GM18526 (cell line): ENCODE data around the gene RFTN1.

Source experiments
- POLR2A ChIP-seq: IDR thresholded peaks from 3 replicates; pipeline ENCODE4 v1.6.1; 2011; ENCODE audit not compliant: insufficient read length; ENCODE audit errors: extremely low read depth

The RFTN1 gene

DNA sequence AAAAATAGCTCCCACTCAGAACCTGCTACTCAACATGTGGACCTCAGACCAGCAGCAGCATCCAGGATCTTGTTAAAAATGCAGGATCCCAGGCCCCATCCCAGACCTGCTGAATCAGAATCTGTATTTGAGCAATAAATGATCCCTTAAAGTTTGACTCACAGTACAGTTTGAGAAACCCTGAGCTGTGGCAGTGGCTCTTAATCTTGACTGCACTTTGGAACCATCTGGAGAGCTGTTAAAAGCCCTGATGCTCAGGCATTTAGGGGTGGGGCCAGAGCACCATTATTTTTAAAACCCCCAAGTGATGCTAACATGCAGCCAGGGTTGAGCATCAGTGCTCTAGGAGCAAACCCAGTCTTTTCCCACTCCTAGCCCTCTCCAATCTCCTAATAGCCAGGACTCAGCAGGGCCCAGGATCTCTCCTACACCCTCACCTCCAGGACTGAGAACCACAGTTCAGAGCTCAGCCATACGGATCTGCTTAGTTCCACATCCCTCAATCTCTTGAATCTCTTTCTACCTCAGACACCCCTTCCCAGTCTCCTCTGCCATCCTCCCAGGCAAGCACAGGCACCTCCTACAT is 10.2 kb downstream of the RFTN1 start:
- TF ChIP-seq POLR2A, result no peak

DNA sequence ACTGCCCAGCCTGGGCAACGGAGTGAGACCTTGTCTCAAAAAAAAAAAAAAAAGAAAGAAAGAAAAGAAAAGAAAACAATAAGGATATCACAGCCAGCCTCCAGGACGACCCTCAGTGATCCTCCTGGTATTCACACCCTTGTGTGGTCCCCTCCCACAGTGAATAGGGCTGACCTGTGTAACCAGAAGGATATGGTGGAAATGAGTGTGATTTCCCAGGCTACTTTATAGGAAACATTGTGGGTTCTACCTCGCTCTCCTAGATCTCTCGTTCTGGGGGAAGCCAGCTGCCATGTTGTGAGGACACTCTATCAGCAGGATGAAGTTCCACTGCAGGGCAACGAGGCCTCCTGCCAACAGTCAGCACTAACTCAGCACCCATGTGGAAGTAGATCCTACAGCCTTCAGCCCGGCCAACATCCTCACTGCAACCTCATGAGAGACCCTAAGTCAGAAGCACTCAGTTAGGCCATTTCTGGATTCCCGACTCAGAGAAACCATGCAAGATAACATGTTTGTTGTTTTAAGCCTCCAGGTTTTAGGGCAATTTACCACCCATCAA is 11.1 kb downstream of the RFTN1 start:
- TF ChIP-seq POLR2A, result no peak

DNA sequence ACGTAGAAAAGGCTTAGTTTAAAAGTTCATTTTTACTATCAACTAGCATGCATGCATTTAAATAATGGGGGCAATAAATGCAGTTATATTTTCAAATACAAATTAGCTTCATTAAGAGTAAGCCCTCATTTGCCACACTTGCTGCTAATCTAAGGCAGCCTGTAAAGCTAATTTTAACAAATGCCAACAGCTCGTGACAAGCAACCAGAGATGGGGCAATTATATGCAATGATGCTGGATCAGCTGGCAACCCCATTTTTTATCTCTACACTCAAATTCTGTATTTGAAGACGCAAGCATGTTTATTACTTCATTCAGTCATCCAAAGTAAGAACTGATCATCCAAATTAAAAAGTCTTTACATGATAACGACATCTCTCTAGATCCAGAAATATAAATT is 12.1 kb downstream of the RFTN1 start:
- no peak for TF ChIP-seq POLR2A

DNA sequence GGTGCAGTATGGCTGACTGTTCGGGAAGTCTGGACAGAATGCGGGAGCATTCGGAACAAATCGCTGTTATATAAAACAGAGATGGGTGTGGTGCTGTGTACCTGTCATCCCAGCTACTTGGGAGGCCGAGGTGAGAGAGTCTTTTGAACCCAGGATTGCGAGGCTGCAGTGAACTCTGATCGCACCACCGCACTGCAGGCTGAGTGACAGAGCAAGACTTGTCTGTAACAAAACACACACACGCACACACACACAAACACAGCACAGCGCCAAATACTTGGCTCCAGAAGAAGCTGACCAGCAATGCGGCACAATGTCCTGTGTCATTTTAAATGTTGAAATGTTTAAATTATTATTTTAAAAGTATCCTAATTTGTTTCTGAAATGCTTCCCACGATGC is 12.6 kb downstream of the RFTN1 start:
- no peak for TF ChIP-seq POLR2A

DNA sequence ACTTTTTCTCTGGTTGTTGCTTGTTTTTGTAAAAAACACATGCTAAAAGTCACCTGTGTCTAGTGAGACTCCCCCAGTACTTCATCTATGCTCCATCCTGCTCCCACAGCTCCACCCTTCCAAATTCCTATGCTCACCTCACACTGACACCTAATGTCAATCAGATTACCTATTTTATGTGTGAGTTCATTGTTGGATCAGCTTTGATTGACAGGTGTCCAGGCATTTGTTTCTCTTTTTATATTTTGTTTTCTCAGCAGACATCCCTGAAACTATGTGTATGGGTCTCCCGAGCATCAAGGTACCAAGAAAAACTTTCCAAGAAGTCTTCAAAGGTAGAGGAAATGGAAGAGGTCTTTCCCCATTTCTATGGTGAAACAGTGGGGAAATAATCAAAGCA is 13.4 kb downstream of the RFTN1 start:
- no peak for TF ChIP-seq POLR2A

DNA sequence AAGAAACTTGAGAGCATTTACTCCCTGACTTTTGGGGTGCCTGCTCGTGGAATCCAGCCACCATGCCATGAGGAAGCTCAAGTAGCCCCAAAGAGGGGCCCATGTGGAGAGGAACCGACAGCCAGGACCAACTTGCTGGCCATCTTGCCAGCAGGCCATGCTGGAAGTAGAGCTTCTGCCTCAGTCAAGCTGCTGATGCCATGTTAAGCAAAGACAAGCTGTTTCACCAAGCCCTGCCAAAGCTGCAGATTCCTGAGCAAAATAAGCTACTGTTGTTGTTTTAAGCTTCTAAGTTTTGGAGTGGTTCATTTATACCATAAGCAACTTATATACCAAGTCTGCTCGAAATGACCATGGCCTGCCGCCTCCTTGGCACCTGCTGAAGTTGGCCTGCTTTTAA is 14.1 kb downstream of the RFTN1 start:
- TF ChIP-seq POLR2A, result no peak

DNA sequence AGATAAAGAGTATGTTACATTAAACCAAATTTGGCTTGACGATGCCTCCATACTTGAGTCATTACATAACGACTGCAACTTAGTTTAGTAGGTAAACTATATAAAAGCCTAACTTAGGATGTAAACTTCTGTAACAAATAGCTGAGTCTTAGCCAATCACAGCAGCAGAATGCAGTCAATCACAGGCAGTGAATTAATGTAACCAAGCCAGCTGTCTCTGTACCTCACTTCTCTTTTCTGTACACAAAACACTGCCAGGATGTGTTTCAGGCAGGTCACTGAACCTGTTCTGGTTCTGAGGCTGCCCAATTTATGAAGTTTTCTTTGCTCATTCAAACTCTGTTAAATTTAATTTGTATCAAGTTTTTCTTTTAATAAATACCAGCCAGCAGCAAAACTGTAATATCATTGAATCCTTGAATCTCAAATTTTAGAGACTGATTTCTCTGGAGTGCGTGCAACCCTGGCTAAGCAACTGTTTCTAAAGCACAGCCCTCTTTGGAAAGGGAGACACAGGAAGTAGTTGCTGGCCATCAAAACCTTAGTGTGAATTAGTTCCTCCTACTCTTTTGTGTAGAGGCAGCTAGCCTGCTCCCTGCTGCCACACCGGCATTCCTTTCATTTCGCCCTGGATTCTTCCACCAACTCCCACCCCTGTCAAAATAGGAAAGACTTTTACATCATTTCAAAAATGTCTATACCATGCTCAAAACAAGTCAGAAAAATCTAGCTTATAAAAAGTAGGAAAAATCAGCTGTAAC is 15.2 kb downstream of the RFTN1 start:
- TF ChIP-seq POLR2A, result no peak

DNA sequence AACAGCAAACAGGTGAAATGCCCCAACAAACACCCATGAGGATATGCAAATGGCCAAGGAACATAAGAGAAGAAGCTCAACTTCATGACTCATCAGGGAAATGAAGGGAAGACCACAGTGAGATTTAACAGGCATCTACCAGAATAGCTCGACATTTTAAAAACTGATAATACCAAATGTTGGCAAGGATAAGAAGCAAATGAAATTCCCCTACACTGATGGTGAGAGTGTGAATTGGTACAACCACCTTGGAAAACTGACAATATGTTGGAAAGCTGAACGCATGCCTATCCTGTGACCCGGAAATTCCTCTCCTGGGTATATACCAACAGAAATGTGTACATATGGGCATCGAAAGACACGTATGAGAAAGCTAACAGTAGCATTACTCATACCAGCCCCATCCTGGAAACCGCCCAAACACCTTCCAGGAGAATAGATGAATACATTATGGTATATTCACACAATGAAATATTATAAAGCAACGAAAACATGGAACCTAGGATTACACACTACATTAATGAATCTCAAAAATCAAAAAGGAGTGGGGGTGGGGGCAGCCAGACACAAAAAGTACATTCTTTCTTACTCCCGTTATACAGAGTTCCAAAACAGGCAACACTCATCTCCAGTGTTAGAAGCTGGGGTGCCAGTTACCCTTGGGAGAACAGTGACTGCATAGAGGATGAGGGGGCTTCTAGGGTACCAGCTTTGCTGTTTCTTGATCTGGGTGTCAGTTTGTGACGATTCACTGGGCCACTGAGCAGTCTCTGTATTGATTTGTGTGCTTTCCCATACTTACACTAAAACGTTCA is 16.9 kb downstream of the RFTN1 start:
- TF ChIP-seq POLR2A, result no peak

DNA sequence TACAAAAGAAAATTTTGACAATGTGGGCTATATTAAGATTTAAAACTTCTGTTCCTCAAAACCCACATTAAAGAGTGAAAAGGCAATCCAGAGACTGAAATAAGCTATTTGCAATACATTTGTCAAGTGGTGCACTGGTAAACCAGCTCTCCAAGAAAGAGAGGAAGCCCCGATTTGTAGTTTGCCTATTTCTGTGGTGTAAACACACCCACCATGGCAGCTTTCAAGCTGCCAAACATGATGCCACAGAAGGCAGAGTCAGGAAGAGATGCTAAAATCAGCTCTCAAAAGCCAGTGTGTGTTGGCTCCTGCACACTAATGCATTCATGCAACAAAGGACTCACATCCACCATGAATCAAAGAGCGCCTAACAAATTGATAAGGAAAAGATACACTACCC is 17.5 kb downstream of the RFTN1 start:
- no peak for TF ChIP-seq POLR2A

DNA sequence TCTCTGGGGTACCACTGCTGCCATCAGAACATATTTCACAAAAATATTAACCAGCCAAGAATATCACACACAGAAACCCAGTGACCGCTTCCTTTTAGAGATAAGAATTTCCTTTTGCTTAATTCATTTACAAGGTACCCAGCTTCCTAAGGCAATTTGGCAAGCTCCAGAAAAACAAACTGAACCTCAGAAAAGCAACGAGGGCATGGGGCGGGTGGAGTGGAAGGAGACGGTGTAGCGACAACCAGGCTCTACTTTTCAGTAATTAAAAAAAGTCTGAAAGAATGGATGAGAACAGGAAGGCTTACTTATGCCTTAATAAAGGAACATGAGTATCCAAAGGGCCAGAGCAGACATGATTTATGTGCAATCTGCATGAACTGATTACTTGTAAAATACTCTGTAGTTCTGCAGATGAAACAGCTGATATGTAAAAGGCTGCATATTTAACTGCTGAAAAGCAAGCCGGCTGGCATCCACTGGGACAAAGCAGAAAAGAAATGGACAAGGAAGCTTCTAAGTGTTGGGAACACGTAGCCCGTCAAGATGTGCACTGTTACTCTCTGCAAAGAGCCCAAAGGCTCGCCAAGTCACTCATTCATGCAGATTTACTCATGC is 18.6 kb downstream of the RFTN1 start:
- no peak for TF ChIP-seq POLR2A

DNA sequence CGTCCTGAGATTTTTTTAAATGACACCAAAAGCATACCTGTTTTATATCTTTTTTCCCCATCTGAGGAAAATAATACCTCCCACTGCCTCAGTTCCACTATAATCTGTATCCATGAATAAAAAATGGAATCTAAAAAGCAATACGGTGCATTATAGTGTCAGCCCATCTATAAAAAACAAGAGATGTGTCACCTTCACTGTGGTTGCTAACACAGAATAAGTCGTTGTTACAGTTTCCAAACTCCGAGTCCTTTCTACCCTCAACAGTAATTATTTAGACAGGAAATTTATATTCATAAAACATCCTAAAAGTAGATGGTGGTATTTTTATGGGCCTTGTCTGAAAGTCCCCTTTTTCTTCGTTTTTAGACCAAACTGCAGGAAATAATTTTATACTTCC is 19.4 kb downstream of the RFTN1 start:
- no peak for TF ChIP-seq POLR2A

DNA sequence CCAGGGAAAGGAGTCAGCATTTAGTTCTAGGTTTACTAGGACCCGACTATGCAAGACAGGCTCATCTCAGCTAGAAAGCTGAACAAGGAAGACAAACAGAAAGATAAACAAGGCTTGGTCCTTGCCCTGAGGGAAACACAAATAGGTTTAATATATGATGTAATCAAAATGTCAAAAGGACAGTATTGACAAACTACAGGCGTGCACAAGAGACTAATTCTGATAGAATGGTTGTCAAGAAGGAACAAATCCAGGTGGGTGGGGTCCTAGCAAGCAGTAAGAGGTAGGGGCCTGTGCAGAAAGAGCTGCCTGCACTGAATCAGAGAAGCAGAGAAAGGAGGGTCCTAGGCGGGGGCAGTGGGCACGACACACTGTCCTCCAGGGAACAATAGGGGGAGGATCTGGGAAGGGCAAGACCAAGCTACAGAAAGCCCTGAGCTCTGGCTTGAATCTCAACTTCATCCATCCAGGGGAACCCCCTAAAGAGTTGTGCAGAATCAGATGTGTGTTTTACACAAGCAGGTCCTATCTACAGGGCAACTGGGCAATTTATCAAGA is 23.4 kb downstream of the RFTN1 start:
- no peak for TF ChIP-seq POLR2A

DNA sequence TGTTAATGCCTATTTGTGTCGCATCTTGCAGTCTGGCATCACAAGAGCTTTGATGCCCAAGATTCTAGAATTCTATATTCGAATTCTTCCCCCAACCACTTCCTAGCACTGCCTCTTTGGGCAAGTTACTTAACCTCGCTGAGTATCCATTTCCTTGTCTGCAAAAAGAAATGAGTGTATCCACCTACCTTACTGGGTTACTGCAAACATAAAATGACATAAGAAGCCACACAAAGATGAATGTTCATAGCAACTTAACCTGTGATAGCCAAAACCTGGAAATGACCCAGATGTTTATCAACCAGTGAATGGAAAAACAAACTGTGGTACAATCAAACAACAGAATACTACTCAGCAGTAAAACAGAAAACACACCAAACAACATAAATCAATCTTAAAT is 24.9 kb downstream of the RFTN1 start:
- no peak for TF ChIP-seq POLR2A

DNA sequence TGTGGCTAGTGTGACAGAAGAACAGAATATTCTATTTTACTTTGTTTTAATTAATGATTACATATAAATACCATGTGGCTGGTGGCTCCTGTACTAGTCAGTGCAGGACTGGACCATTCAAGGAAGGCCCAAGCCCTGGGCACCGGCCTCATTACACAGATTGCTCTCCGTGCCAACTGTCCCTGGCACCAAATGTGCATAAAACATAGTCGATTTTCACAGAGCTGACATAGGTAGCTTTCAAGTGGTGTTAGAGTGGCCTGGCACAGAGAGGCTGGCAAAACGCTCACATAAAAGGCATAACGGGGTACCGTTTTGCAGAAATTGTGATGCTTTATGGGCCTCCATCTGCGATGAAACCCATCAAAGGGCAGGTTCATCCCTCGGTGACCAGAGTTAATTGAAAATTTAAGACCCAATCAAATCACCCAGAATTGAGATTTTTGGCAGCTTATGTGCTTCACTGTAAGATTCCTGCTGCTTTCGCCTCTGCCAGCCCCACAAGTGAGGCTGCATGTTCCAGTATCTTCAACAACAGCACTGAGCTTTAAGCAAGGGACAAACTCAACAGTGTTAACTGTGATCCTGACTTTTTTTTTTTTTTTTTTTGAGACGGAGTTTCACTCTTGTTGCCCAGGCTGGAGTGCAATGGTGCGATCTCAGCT is 25.9 kb downstream of the RFTN1 start:
- no peak for TF ChIP-seq POLR2A
